KOPT-K1 (cell line): ENCODE measurements around the gene HERC3.

Experiments used
- H3K27ac ChIP-seq: fragments of 200-600 bp; sonication (generic); 2 replicates; pipeline ENCODE4 v1.5.1; 2016; ENCODE audit warnings: antibody characterized with exemption, mild to moderate bottlenecking, low read depth, low read length; ENCODE audit not compliant: poor library complexity, severe bottlenecking
- H3K36me3 ChIP-seq: fragments of 200-600 bp; sonication (generic); 2 replicates; pipeline ENCODE4 v1.5.1; 2017; ENCODE audit warnings: antibody characterized with exemption, mild to moderate bottlenecking, low read length, moderate library complexity; ENCODE audit not compliant: insufficient read depth
- H3K9me3 ChIP-seq: fragments of 200-600 bp; sonication (generic); 2 replicates; pipeline ENCODE4 v1.5.1; 2017; ENCODE audit warnings: antibody characterized with exemption, low read length, mild to moderate bottlenecking; ENCODE audit not compliant: insufficient read depth, poor library complexity, severe bottlenecking

HERC3 gene

GRCh38 chr4:88705805-88706492 lies 113.7 kb downstream of the HERC3 start:
- Histone ChIP-seq H3K36me3 (peaks cover 7% of the 10 kb centered on the region; the same call in 1 of the 2 replicates), H3K27ac (no peak overlapping the region), H3K9me3 (no peaks in the 10 kb centered on the region)

GRCh38 chr4:88706574-88706973 lies 114.3 kb downstream of the HERC3 start:
- Histone ChIP-seq H3K9me3 (no peaks in the 10 kb centered on the region), H3K36me3 (peaks cover 7% of the 10 kb centered on the region; the same call in 1 of the 2 replicates), H3K27ac (no peak overlapping the region)

DNA sequence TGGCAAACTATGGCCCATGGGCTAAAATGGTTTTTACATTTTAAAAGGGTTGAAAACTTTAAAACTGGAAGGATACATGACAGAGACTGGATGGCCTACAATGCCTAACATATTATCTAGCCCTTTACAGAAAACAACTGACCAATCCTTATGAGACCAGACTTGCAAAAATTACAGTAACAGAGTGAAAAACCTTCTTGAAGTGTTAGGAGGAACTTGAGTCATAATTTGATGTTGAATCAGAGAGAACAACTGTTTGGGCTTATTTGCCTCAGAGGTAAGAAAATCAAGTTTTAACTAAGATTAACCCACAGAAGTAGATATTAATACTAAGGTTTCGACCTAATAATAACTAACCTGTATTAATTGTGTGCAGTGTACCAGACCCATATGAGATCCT lies 117.7 kb downstream of the HERC3 start:
- no peaks in the 10 kb centered on the region for H3K36me3 ChIP-seq
- H3K27ac ChIP-seq, result no peak overlapping the region
- H3K9me3 ChIP-seq, result no peaks in the 10 kb centered on the region

DNA sequence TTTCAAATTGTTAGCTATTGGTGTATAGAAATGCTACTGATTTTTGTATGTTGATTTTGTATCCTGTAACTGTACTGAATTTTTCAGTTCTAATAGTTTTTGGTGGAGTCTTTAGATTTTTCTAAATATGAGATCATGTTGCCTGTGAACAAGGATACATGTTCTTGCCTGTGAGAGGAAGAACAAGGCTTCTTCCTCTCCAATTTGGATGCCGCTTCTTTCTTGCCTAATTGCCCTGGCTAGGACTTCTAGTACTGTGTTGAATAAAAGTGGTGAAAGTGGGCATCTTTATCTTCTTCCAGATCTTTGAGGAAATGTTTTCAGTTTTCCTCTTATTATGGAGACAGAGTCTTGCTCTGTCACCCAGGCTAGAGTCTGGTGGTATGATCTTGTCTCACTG lies 121.5 kb downstream of the HERC3 start:
- Histone ChIP-seq H3K36me3 (0 out of 2 replicates have a peak, but pooled peaks cover 5% of the 10 kb centered on the region), H3K9me3 (peaks cover 22% of the 10 kb centered on the region), H3K27ac (no peak overlapping the region)

GRCh38 chr4:88718098-88718497 lies 125.8 kb downstream of the HERC3 start:
- no peak overlapping the region for H3K27ac ChIP-seq
- H3K36me3 ChIP-seq, result peaks cover 9% of the 10 kb centered on the region; the same call in 1 of the 2 replicates
- H3K9me3 ChIP-seq, result peaks cover 22% of the 10 kb centered on the region

- Histone ChIP-seq H3K36me3 (peaks cover 9% of the 10 kb centered on the region; the same call in 1 of the 2 replicates), H3K9me3 (peaks cover 22% of the 10 kb centered on the region), H3K27ac (no peak overlapping the region)
Measured at GRCh38 chr4:88719381-88719780, 127.1 kb downstream of the HERC3 start.

- H3K36me3 ChIP-seq, result peaks cover 9% of the 10 kb centered on the region; the same call in 1 of the 2 replicates
Measured at GRCh38 chr4:88720451-88721428, 128.5 kb downstream of the HERC3 start.

DNA sequence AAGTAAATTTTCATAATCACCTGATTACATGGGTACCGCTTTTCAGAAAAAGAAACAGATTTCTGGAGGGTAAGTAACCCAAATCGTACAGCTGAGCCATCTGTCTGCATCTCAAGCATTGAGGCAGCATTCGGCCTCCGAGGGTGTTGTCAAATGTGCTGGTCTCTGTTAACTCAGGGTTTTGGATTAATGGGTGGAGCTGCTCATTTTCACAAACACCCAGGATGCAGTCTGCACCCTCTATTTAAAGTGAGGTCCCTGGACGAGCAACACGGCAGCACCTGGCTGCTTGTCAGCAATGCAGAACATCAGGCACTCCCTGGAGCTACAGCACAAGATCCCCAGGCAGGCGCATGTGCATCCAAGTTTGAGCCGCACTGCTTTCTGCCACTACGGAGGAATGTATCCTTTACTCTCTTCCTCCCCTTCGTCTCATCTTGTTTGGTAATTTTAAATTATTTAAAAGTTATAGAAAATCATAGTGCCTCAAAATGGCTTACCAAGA lies 130.0 kb downstream of the HERC3 start:
- Histone ChIP-seq H3K9me3 (peaks cover 11% of the 10 kb centered on the region), H3K27ac (no peak overlapping the region), H3K36me3 (peaks cover 9% of the 10 kb centered on the region; the same call in 1 of the 2 replicates)

More at GRCh38 chr4:88720451-88721428, 128.5 kb downstream of the HERC3 start:
- H3K27ac ChIP-seq, result no peak overlapping the region
- peaks cover 22% of the 10 kb centered on the region for H3K9me3 ChIP-seq

- H3K36me3 ChIP-seq, result peaks cover 5% of the 10 kb centered on the region; the same call in 1 of the 2 replicates
- H3K9me3 ChIP-seq, result peaks cover 6% of the 10 kb centered on the region
- H3K27ac ChIP-seq, result no peak overlapping the region
Measured at GRCh38 chr4:88722828-88723227, 130.5 kb downstream of the HERC3 start.

DNA sequence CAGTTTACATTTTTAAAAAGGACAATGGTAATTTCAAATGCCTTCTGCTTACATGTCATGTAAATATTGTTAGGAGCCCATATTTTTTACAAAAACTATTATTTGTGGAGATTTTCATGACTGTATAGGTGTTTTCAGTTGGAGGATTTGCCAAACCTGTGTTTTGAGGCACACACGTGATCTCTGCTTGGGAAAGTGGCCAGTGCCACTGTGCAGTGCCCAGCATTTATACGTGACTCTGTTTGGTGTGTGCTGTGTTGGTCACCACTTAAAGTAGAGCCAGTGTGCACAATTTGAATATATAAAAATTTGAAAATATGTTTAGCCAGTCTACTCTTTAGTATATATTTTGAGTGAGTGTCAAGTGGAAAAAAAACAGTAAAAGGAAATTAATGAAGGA lies 132.1 kb downstream of the HERC3 start:
- H3K36me3 ChIP-seq, result peaks cover 4% of the 10 kb centered on the region; the same call in 1 of the 2 replicates
- H3K9me3 ChIP-seq, result no peaks in the 10 kb centered on the region
- H3K27ac ChIP-seq, result no peak overlapping the region

DNA sequence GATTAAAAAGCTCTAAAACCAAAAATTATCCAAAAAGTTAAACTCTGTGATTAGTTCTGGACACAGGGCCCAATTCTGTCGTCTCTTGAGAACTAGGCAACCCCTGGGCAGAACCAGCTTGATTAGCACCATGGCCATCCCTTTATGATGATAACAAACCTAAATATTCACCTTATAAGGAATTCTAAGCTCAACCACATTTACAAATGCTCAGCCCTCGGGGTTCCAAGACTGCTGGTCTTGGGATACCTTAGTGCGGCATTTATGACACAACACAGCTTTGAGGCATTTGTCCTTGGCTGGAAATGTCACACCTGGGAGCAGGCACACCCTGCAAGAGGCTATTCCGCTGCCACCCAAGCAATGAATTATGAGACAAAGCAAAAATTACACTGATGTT lies 132.9 kb downstream of the HERC3 start:
- Histone ChIP-seq H3K36me3 (peaks cover 4% of the 10 kb centered on the region; the same call in 1 of the 2 replicates), H3K9me3 (no peaks in the 10 kb centered on the region), H3K27ac (no peak overlapping the region)

- Histone ChIP-seq H3K36me3 (peaks cover 4% of the 10 kb centered on the region; the same call in 1 of the 2 replicates), H3K27ac (no peak overlapping the region), H3K9me3 (no peaks in the 10 kb centered on the region)
Measured at GRCh38 chr4:88725986-88726385, 133.7 kb downstream of the HERC3 start.

DNA sequence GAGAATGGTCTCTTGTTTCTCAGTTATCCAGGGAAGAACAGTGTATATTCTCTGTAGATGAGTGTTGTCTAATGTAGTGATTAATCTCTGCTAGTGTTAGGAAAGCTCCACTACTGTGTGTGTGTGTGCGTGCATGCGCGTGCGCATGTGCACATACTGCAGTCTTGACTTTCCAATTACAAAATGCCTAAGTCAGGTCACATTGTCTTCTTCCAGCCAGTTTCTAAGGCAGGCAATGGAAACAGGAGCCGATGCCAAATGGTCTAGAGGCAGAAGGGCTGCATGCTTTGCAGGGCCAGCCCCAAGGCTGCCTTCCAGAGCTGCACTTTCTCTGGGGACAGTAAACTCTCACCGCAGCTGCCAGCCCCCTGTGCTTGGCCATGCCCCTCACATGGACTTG lies 135.9 kb downstream of the HERC3 start:
- Histone ChIP-seq H3K36me3 (no peaks in the 10 kb centered on the region), H3K27ac (no peak overlapping the region), H3K9me3 (no peaks in the 10 kb centered on the region)

- H3K27ac ChIP-seq, result no peak overlapping the region
- no peaks in the 10 kb centered on the region for H3K9me3 ChIP-seq
- H3K36me3 ChIP-seq, result no peaks in the 10 kb centered on the region
Measured at GRCh38 chr4:88729146-88729760, 137.0 kb downstream of the HERC3 start.

GRCh38 chr4:88730811-88731210 lies 138.5 kb downstream of the HERC3 start:
- Histone ChIP-seq H3K9me3 (no peaks in the 10 kb centered on the region), H3K27ac (no peak overlapping the region), H3K36me3 (no peaks in the 10 kb centered on the region)
